Esophagus squamous epithelium (tissue), 5 donors: ENCODE data around the gene CADM4. TPM values are rescaled to one million over a fixed set of nuclear protein-coding genes. Genes with fewer than 3 reads are reported as not detected.

Experiments used
- DNase-seq: peaks from one replicate; lab custom pipeline; 2025; lab: John Stamatoyannopoulos, UW
- H3K27ac ChIP-seq, 4 donors: fragments of 200-600 bp; sonication (generic); one replicate each; pipeline ENCODE4 v1.5.1; 2016 to 2019; ENCODE audit warnings: mild to moderate bottlenecking in 1 of 4
- H3K27me3 ChIP-seq, 4 donors: fragments of 200-600 bp; sonication (generic); 1 replicate in 3 of 4; 2 replicates in 1 of 4; pipeline versions ENCODE4 v1.5.1 to v1.6.0; 2017 to 2021; ENCODE audit warnings: antibody characterized with exemption in 1 of 4
- H3K36me3 ChIP-seq, 3 donors: fragments of 200-600 bp; sonication (generic); one replicate each; pipeline ENCODE4 v1.5.1; 2016 to 2019
- H3K4me1 ChIP-seq, 3 donors: fragments of 200-600 bp; sonication (generic); one replicate each; pipeline ENCODE4 v1.5.1; 2017 to 2019
- H3K4me3 ChIP-seq, 4 donors: fragments of 200-600 bp; sonication (generic); 1 replicate in 3 of 4; 2 replicates in 1 of 4; pipeline ENCODE4 v1.5.1; 2016 to 2019; ENCODE audit warnings: mild to moderate bottlenecking in 2 of 4, moderate library complexity in 1 of 4
- H3K9me3 ChIP-seq, 3 donors: fragments of 200-600 bp; sonication (generic); one replicate each; pipeline ENCODE4 v1.5.1; 2016 to 2019
- POLR2A ChIP-seq, 4 donors: fragments of 450-650 bp; IDR thresholded peaks; one replicate each; pipeline ENCODE4 v1.6.1; 2017; ENCODE audit warnings: antibody characterized with exemption in 4 of 4, mild to moderate bottlenecking in 4 of 4, moderate library complexity in 3 of 4
- WGBS, 2 donors: methylation state at CpG; one replicate each; pipeline ENCODE4 v1.1.5; 2018; 5-methylcytosine and 5-hydroxymethylcytosine counted together
- intact Hi-C: fragments of 100-400 bp; cut with DNase I; formaldehyde crosslinking; loops from one replicate; pipeline ENCODE4 v1.15.0; 2022
- total RNA-seq, 4 donors: library from RNA; depleted of rRNA; stranded (reverse); fragments of >200 nt; gene quantifications; one replicate each; pipeline ENCODE4 v1.1.0, GENCODE V29; 2016
- TF ChIP-seq, protein P1 (sequence below), 6 experiments: fragments of 450-650 bp in 4 of 6; fragments of 200-600 bp in 2 of 6; sonication (generic) in 2 of 6; IDR thresholded peaks; one replicate each; pipeline ENCODE4 v1.5.1; 2016 to 2019; ENCODE audit warnings: antibody characterized with exemption in 6 of 6, mild to moderate bottlenecking in 4 of 6, moderate library complexity in 4 of 6
- donor health status: DM: yes; HTN: yes; CAD: no.

Gene CADM4
- total RNA-seq, 4 donors from 2014 or later = 8.8 to 22.8 (median 10.5) TPM

DNA sequence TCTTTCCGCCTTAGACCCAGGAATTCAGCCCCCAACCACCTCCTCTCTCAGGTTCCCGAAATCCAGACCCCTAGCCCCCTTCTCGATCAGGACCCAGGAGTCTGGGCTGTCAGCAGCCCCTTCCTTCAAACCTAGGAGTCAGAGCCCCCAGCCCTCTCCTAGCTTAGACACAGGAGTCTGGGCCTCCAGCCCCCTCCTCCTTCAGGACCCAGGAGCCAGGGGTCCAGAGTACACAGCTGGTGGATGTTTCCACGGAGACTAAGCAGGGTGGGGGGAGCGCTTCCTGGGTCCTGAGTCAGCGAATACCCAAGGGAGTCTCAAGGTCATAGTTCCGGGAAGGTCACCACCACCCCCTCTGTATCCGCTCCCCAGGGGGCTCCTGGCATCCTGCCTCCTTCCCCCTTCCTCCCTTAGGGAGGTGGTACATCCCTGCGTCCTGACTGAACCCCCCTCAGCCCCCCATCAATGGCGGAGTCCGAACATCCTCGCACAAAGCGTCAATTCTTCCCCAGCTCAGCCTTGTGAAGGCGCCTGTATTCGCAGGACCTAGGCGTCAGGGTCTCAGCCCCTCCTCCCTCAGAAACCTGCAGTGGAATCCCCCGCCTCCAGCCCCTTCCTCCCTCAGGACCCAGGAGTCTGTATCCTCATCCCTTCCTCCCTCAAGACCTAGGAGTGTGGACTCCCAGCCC is 4.6 kb downstream of the CADM4 start:
- Histone ChIP-seq H3K9me3 (no peaks in the 10 kb centered on the region), H3K4me3 (peak overlapping the region in 1 of 4 donors; percentile 40), H3K27ac (peak overlapping the region in 2 of 4 donors; percentile 7 to 11), H3K36me3 (no peaks in the 10 kb centered on the region), H3K27me3 (peaks cover 0 to 11% (median 0%) of the 10 kb centered on the region in 4 donors), H3K4me1 (peaks cover 5 to 50% (median 15%) of the 10 kb centered on the region in 3 donors)
- intact Hi-C loops = no loop called here
- DNase-seq = no peak
- 26 to 44% methylated on average over 6 to 17 of the region's 17 CpGs for WGBS, 2 donors
- no peak for TF ChIP-seq POLR2A (IDR thresholded peaks at IDR 0.05)
- TF ChIP-seq, protein P1, sequence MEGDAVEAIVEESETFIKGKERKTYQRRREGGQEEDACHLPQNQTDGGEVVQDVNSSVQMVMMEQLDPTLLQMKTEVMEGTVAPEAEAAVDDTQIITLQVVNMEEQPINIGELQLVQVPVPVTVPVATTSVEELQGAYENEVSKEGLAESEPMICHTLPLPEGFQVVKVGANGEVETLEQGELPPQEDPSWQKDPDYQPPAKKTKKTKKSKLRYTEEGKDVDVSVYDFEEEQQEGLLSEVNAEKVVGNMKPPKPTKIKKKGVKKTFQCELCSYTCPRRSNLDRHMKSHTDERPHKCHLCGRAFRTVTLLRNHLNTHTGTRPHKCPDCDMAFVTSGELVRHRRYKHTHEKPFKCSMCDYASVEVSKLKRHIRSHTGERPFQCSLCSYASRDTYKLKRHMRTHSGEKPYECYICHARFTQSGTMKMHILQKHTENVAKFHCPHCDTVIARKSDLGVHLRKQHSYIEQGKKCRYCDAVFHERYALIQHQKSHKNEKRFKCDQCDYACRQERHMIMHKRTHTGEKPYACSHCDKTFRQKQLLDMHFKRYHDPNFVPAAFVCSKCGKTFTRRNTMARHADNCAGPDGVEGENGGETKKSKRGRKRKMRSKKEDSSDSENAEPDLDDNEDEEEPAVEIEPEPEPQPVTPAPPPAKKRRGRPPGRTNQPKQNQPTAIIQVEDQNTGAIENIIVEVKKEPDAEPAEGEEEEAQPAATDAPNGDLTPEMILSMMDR (IDR thresholded peaks at IDR 0.05) = no peak

DNA sequence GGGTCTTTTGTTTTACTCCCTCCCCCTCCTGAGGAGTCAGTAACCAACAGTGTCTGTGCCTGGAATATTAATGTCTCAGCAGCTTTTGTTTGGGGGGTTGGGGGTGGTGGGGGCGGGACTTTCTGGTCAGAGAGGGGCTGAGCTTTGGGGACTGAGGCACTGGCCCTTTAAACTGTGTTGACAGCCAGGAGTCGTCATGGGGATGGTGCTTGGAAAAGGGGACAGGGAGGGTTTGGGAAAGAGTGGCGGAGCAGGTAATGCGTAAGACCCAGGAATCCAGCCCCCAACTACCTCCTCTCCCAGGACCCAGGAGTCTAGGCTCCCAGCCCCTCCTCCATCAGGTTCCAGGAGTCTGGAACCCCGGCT is 5.2 kb downstream of the CADM4 start:
- intact Hi-C loops = no loop called here
- H3K9me3 ChIP-seq = no peaks in the 10 kb centered on the region
- peak overlapping the region in 1 of 4 donors; percentile 40 for H3K4me3 ChIP-seq
- H3K4me1 ChIP-seq = peaks cover 3 to 48% (median 15%) of the 10 kb centered on the region in 3 donors
- H3K27ac ChIP-seq = peak overlapping the region in 2 of 4 donors; percentile 7 to 11
- TF ChIP-seq, protein P1 (IDR thresholded peaks at IDR 0.05) = no peak
- TF ChIP-seq POLR2A (IDR thresholded peaks at IDR 0.05) = no peak
- H3K36me3 ChIP-seq = no peaks in the 10 kb centered on the region
- DNase-seq = no peak
- H3K27me3 ChIP-seq = peaks cover 0 to 10% (median 0%) of the 10 kb centered on the region in 4 donors
- WGBS, 2 donors = 0 to 20% methylated on average over 4 of the region's 5 CpGs

DNA sequence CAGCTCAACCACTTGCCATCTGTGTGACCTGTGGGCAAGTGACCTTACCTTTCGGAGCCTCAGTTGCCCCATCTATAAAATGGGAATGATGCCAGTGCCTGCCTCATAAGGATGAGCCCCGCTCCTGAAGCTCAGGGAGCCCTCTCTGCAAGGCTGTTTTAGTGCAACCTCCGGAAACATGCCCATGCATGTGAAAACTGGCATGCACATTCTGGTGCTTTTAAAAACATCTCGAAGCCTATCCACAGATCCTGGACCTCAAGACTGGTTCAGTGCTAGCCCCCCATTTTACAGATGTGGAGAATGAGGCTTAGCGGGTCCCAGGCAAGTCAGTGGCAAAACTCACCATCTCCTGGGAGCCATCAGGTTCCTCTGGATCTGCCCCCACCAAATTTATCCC is 5.6 kb downstream of the CADM4 start:
- 51 to 60% methylated on average over 3 to 5 of the region's 5 CpGs for whole genome bisulfite sequencing, 2 donors
- Histone ChIP-seq H3K27me3 (peaks cover 0 to 6% (median 0%) of the 10 kb centered on the region in 4 donors), H3K4me3 (no peak overlapping the region), H3K9me3 (no peaks in the 10 kb centered on the region), H3K27ac (no peak overlapping the region), H3K36me3 (no peaks in the 10 kb centered on the region), H3K4me1 (peaks cover 3 to 44% (median 14%) of the 10 kb centered on the region in 3 donors)
- DNase-seq = no peak
- TF ChIP-seq POLR2A (IDR thresholded peaks at IDR 0.05) = no peak
- TF ChIP-seq, protein P1 (IDR thresholded peaks at IDR 0.05) = no peak
- intact Hi-C loops = no loop called here

DNA sequence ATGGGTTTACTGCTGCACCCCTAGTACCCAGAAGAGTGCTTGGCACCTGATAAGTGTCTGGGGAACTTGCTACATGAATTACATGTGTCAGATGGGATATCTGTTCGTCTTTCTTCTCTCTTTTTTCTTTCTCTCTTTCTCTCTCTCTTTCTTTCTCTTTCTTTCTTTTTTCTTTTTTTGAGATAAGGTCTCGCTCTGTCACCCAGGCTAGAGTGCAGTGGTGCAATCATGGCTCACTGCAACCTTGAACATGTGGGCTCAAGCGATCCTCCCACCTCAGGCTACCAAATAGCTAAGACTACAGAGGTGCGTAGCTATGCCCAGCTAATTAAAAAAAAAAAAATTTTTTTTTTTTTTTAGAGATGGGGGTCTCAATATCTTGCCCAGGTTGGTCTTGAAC is 6.1 kb downstream of the CADM4 start:
- TF ChIP-seq, protein P1 (IDR thresholded peaks at IDR 0.05) = no peak
- no peak for TF ChIP-seq POLR2A (IDR thresholded peaks at IDR 0.05)
- Histone ChIP-seq H3K4me3 (no peak overlapping the region), H3K27ac (no peak overlapping the region), H3K9me3 (no peaks in the 10 kb centered on the region), H3K36me3 (no peaks in the 10 kb centered on the region), H3K27me3 (peaks cover 0 to 4% (median 0%) of the 10 kb centered on the region in 4 donors), H3K4me1 (peaks cover 3 to 39% (median 11%) of the 10 kb centered on the region in 3 donors)
- intact Hi-C loops = no loop called here
- 78 to 91% methylated on average over 4 of the region's 4 CpGs for WGBS, 2 donors
- DNase-seq = no peak

DNA sequence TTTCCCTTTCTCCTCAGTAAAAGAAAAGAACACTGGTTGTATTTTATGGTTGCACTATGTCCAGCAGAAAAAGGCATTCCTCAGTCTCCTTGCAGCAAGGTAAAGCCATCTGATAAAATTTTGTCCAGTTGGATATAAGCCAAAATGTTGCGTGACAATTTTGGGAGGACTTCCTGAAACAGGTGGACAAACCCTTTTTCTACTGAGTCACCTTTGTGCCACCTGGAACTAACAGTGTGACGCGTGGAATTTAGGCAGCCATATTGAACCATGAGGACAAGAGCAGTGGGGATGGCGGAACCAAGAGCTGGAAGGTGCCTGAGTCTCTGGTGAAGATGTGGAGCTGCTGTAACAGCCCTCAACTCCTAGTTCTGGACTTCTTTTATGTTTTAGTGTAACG is 8.2 kb downstream of the CADM4 start:
- TF ChIP-seq POLR2A (IDR thresholded peaks at IDR 0.05) = no peak
- TF ChIP-seq, protein P1 (IDR thresholded peaks at IDR 0.05) = no peak
- no peaks in the 10 kb centered on the region for H3K36me3 ChIP-seq
- intact Hi-C loops = no loop called here
- H3K9me3 ChIP-seq = no peaks in the 10 kb centered on the region
- DNase-seq = no peak
- 92 to 94% methylated on average over 5 of the region's 5 CpGs for WGBS, 2 donors
- H3K27ac ChIP-seq = no peak overlapping the region
- H3K4me1 ChIP-seq = peaks cover 3 to 27% (median 11%) of the 10 kb centered on the region in 3 donors
- H3K4me3 ChIP-seq = no peak overlapping the region
- H3K27me3 ChIP-seq = peaks cover 0 to 4% (median 0%) of the 10 kb centered on the region in 4 donors
